Fibroblast of lung (primary cell): ENCODE data around the gene KCNJ2. TPM values are rescaled to one million over a fixed set of nuclear protein-coding genes. Genes with fewer than 3 reads are reported as not detected.
A peak's percentile ranks its signal among the peaks of the same experiment; 100 is the strongest.

Experiments used
- DNase-seq, 2 donors: peaks; one replicate each; pipeline versions ENCODE4 v3.0.0 to v3.0.0-alpha.2; 2010; ENCODE audit warnings: low read depth in 2 of 2
- H2AFZ ChIP-seq: 2 replicates; pipeline ENCODE4 v1.5.1; 2012; ENCODE audit warnings: low read length, control low read depth, inconsistent platforms
- H3K27ac ChIP-seq: 2 replicates; pipeline ENCODE4 v1.5.1; 2011; ENCODE audit warnings: low read length, control low read depth; ENCODE audit not compliant: insufficient read depth
- H3K27me3 ChIP-seq: 2 replicates; pipeline ENCODE4 v1.5.1; 2011; ENCODE audit warnings: mild to moderate bottlenecking, low read length; ENCODE audit not compliant: control insufficient read depth, insufficient read depth
- H3K36me3 ChIP-seq: 2 replicates; pipeline ENCODE4 v1.5.1; 2011; ENCODE audit warnings: low read length; ENCODE audit not compliant: control insufficient read depth, insufficient read depth
- H3K4me1 ChIP-seq: 2 replicates; pipeline ENCODE4 v1.5.1; 2011; ENCODE audit warnings: low read length; ENCODE audit not compliant: control insufficient read depth, insufficient read depth; ENCODE audit errors: extremely low read depth
- H3K4me2 ChIP-seq: 2 replicates; pipeline ENCODE4 v1.5.1; 2011; ENCODE audit warnings: low read length, control low read depth; ENCODE audit not compliant: insufficient read depth; ENCODE audit errors: extremely low read depth
- H3K4me3 ChIP-seq, 4 experiments: fragments of 200-600 bp in 1 of 4; sonication (generic) in 1 of 4; replicated peaks in 1 of 4; 2 replicates each; pipeline ENCODE4 v1.5.1; 2011 to 2016; ENCODE audit warnings: low read length in 4 of 4, low read depth in 3 of 4, mild to moderate bottlenecking in 3 of 4, control low read depth in 2 of 4, inconsistent platforms in 1 of 4, mixed read lengths in 1 of 4; ENCODE audit not compliant: insufficient read depth in 1 of 4; ENCODE audit errors: control extremely low read depth in 1 of 4
- H3K79me2 ChIP-seq: 2 replicates; pipeline ENCODE4 v1.5.1; 2012; ENCODE audit warnings: mild to moderate bottlenecking, low read length, inconsistent platforms; ENCODE audit not compliant: control insufficient read depth, insufficient read depth
- H3K9ac ChIP-seq: 2 replicates; pipeline ENCODE4 v1.5.1; 2011; ENCODE audit warnings: mild to moderate bottlenecking, low read length, control low read depth; ENCODE audit not compliant: insufficient read depth
- H3K9me3 ChIP-seq: 2 replicates; pipeline ENCODE4 v1.5.1; 2012; ENCODE audit warnings: low read depth, low read length; ENCODE audit not compliant: control insufficient read depth, insufficient read depth
- H4K20me1 ChIP-seq: 2 replicates; pipeline ENCODE4 v1.5.1; 2011; ENCODE audit warnings: low read length; ENCODE audit not compliant: control insufficient read depth, insufficient read depth; ENCODE audit errors: extremely low read depth
- CTCF ChIP-seq, 2 donors: IDR thresholded peaks in 1 of 2; conservative IDR thresholded peaks in 1 of 2; 1 replicate in 1 of 2; 2 replicates in 1 of 2; pipeline ENCODE4 v1.5.1; 2011 to 2012; ENCODE audit warnings: low read length in 2 of 2, control low read depth in 1 of 2, inconsistent platforms in 1 of 2, low read depth in 1 of 2, mild to moderate bottlenecking in 1 of 2
- EZH2 ChIP-seq: IDR thresholded peaks from 2 replicates; pipeline ENCODE4 v1.5.1; 2012; ENCODE audit warnings: low read length, control low read depth, mild to moderate bottlenecking; ENCODE audit errors: missing control alignments
- polyA minus RNA-seq: library from RNA; depleted of rRNA, polyadenylated mRNA; stranded (reverse); fragments of >200 nt; gene quantifications from 2 replicates; pipeline ENCODE4 v1.2.3, GENCODE V29; 2011; ENCODE audit warnings: low replicate concordance
- polyA plus RNA-seq, 2 donors: library from polyadenylated mRNA; depleted of rRNA in 1 of 2; stranded (reverse) in 1 of 2; unstranded in 1 of 2; fragments of >200 nt; gene quantifications; 2 replicates each; pipeline ENCODE4 v1.2.1, GENCODE V29; 2011 to 2012; ENCODE audit warnings: missing spikeins in 1 of 2
- total RNA-seq: library from RNA; depleted of rRNA; stranded (reverse); fragments of >200 nt; gene quantifications from 2 replicates; pipeline ENCODE4 v1.2.1, GENCODE V29; 2014

KCNJ2 gene
- 36.0 and 48.1 TPM in 2 replicates for total RNA-seq
- polyA plus RNA-seq, result 6.6 and 8.1 TPM in 2 replicates
- 4.7 and 4.8 TPM in 2 replicates for polyA plus RNA-seq (2012)
- polyA minus RNA-seq, result 15.3 and 20.0 TPM in 2 replicates

GRCh38 chr17:70168977-70169708 is at the start of gene KCNJ2:
Gene KCNJ2 (plus strand): TSS chr17:70169532. CDS start chr17:70175040, 5,508 bp downstream.
- no peaks in the 10 kb centered on the region for H3K79me2 ChIP-seq
- no peaks in the 10 kb centered on the region for H3K27me3 ChIP-seq
- TF ChIP-seq EZH2 (no peak), CTCF (conservative IDR thresholded peaks at IDR 0.05 in 1 of 2, IDR thresholded peaks at IDR 0.05 in 1 of 2; ENCODE audit: low read depth in 1 of 2, low read length in 2 of 2) (no peak)
- H2AFZ ChIP-seq, result peak within 1 kb of the TSS; percentile 76
- no peaks in the 10 kb centered on the region for H3K36me3 ChIP-seq
- H3K4me2 ChIP-seq, result peak within 1 kb of the TSS; percentile 89
- H3K4me3 ChIP-seq, result peak within 1 kb of the TSS; percentile 74 to 87 (median 81)
- H3K9me3 ChIP-seq, result no peaks in the 10 kb centered on the region
- H4K20me1 ChIP-seq, result no peaks in the 10 kb centered on the region
- DNase-seq, result peak; percentile 78 to 80
- peaks cover 2% of the 10 kb centered on the region for H3K4me1 ChIP-seq
- H3K9ac ChIP-seq, result peak within 1 kb of the TSS; percentile 61
- peak within 1 kb of the TSS; percentile 60 for H3K27ac ChIP-seq

DNA sequence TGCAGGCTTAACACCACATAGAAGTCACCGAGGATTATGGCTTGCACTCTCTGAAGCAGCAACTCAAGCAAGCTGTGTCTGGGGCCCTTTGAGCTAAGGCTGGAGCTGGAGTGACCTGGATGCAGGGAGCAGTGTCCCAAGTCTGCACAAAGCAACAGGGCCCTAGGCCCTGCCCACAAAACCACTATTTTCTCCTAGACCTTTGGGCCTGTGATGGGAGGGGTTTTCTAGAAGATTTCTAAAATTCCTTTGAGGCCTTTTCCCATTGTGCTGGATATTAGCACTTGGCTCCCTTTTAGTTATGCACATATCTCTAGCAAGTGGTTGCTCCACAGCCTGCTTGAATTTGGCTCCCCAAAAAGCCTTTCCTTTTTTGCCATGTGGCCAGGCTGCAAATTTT is 49.8 kb upstream of the KCNJ2 start:
- Histone ChIP-seq H3K27ac (no peak overlapping the region), H4K20me1 (no peaks in the 10 kb centered on the region), H2AFZ (no peak overlapping the region), H3K9me3 (no peaks in the 10 kb centered on the region), H3K4me1 (no peaks in the 10 kb centered on the region), H3K4me3 (no peak overlapping the region), H3K27me3 (no peaks in the 10 kb centered on the region), H3K9ac (no peak overlapping the region), H3K36me3 (no peaks in the 10 kb centered on the region), H3K4me2 (no peak overlapping the region), H3K79me2 (no peaks in the 10 kb centered on the region)
- DNase-seq, result no peak
- TF ChIP-seq EZH2 (no peak), CTCF (conservative IDR thresholded peaks at IDR 0.05 in 1 of 2, IDR thresholded peaks at IDR 0.05 in 1 of 2; ENCODE audit: low read depth in 1 of 2, low read length in 2 of 2) (no peak)

- peak; percentile 6 to 29 for DNase-seq
- H3K4me2 ChIP-seq, result no peak overlapping the region
These were observed 49.3 kb upstream of the KCNJ2 start for GRCh38 chr17:70119983-70120382.

More at GRCh38 chr17:70119983-70120382, 49.3 kb upstream of the KCNJ2 start:
- Histone ChIP-seq H3K27ac (no peak overlapping the region), H4K20me1 (no peaks in the 10 kb centered on the region), H3K27me3 (no peaks in the 10 kb centered on the region), H3K4me1 (no peaks in the 10 kb centered on the region), H2AFZ (no peak overlapping the region), H3K36me3 (no peaks in the 10 kb centered on the region), H3K9ac (no peak overlapping the region), H3K9me3 (no peaks in the 10 kb centered on the region), H3K4me3 (no peak overlapping the region), H3K79me2 (no peaks in the 10 kb centered on the region)
- no peak for TF ChIP-seq CTCF (conservative IDR thresholded peaks at IDR 0.05 in 1 of 2, IDR thresholded peaks at IDR 0.05 in 1 of 2; ENCODE audit: low read depth in 1 of 2, low read length in 2 of 2)
- no peak for TF ChIP-seq EZH2
